ENCODE results near the gene ANKRD31. TPM values are rescaled to one million over a fixed set of nuclear protein-coding genes. Genes with fewer than 3 reads are reported as not detected.

The ANKRD31 gene
- total RNA-seq, 4 donors from 2014 or later: 0.12 to 0.79 (median 0.37) TPM

DNA sequence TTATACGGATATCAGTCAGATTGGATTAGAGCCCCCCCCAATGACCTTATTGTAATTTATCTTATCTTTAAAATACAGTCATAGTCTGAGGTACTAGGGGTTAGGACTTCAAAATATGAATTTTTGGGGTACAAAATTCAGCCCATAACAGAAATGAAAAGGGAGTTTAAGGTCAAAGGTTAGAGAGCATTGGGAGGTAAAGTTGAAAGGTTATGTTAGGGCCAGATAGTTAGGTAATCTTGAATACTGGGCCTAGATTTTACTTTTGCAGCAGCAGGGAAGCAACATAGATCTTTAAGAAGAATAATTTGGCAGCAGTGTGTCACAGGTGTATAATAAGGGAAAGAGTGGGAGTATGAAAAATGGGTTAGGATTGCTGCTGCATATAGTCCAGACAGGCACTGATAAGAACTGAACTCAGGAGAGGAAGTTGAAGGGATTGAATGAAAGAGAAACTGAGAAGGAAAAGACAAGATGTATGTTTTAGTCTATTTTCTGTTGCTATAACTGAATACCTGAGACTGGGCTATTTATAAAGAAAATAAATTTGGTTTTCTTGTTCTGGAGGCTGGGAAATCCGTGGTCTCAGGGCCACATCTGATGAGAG is 173.7 kb downstream of the ANKRD31 start:
- no peak for ATAC-seq (ENCODE audit: low FRiP score)
- DNase-seq (ENCODE audit: low spot score): no peak
- no peak for TF ChIP-seq CTCF (IDR thresholded peaks at IDR 0.05)

GRCh38 chr5:75059912-75060545 is 176.6 kb downstream of the ANKRD31 start:
- TF ChIP-seq CTCF (IDR thresholded peaks at IDR 0.05): no peak
- DNase-seq (ENCODE audit: low spot score): no peak
- no peak for ATAC-seq (ENCODE audit: low FRiP score)

DNA sequence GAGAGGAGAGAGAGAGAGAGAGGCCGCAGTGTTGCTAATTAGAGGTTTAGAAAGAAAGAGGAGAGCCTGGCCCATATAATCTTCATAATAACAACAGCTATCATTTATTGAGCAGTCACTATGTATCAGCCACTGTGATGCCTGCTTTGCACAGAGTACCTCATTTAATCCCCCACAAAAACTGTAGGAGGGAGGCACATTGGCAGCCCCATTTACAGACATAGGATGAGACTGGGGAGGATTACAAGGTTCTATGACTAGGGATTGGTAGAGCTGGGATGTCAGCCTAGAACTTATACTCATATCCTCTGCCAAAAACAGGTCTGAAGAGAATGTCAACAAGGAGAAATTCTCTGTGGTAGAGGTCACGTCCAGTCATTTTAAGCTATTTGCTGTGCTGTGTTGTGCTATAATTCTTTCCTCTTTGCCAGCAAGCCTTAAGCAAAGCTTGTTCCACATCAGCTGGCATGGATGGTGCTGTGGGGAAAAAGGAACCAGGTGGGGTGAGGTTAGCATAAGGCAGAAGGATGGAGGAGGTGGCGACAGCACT is 177.6 kb downstream of the ANKRD31 start:
- DNase-seq (ENCODE audit: low spot score) (no peak), ATAC-seq (ENCODE audit: low FRiP score) (no peak)
- no peak for TF ChIP-seq CTCF (IDR thresholded peaks at IDR 0.05)

- ATAC-seq (ENCODE audit: low FRiP score): no peak
- no peak for TF ChIP-seq CTCF (IDR thresholded peaks at IDR 0.05)
- no peak for DNase-seq (ENCODE audit: low spot score)
Observed at GRCh38 chr5:75057561-75057960, 179.1 kb downstream of the ANKRD31 start.

DNA sequence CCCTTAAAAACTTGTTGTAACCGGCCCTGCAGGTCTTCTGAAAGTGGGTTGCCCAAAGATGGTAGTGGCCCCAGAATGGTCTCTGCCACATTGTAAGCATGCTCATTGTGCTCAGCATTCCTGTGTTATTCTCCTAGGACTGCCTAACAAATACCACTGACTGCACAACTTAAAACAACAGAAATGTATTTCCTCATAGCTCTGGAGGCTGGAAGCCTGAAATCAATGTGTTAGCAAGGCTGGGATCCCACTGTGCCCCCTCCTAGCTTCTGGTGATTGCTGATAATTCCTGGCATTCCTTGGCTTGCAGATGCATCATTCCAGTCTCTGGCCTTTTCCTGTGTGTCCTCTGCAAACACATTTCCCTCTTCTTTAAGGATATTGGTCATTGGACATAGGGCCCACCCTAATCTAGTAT is 180.9 kb downstream of the ANKRD31 start:
- no peak for TF ChIP-seq CTCF (IDR thresholded peaks at IDR 0.05)
- no peak for DNase-seq (ENCODE audit: low spot score)
- ATAC-seq (ENCODE audit: low FRiP score): no peak

DNA sequence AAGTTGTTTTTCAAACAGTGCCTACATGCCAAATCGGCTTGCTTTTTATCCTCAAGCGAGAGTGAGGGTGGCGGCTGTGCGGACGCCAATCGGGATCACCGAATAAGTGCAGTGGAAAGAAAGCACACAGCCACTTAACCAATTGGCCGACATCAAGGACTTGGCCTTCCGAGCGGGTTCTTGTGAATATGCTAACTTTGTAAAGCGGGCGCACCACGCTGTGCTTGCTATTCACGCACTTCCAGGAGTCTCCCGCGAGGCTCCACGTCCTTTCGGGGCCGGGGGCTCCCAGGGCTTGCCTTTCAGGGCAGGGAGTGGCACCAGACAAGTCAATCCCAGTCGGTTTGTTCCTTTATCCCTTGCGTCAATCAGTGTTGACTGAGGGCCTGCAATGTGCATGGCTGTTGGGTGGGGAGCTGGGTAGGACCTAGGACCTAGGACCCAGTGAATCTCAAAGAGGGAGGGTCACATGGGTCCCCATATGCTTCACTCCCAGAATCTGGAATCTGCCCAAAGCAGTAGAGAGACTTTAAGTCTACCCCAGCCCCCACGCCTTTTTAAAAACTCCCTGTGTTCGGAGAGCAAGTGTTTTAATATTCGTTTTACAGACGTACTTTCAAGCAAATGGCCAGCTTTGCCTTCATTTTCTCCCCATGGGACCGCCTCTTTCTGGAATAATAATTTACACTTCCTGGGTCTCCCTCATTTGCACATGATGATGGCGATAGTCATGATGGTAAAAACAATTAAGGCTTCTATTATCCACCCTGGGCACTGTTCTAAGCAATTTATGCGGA is 182.3 kb downstream of the ANKRD31 start:
- no peak for TF ChIP-seq CTCF (IDR thresholded peaks at IDR 0.05)
- ATAC-seq (ENCODE audit: low FRiP score) (no peak), DNase-seq (ENCODE audit: low spot score) (no peak)
